Inflammatory macrophage treated with lipopolysaccharide for 4 hours (primary cell): ENCODE measurements around the gene ENKD1.

Experiments used
- DNase-seq: peaks from one replicate; pipeline ENCODE4 v3.0.0-alpha.2; 2020

The ENKD1 gene

DNA sequence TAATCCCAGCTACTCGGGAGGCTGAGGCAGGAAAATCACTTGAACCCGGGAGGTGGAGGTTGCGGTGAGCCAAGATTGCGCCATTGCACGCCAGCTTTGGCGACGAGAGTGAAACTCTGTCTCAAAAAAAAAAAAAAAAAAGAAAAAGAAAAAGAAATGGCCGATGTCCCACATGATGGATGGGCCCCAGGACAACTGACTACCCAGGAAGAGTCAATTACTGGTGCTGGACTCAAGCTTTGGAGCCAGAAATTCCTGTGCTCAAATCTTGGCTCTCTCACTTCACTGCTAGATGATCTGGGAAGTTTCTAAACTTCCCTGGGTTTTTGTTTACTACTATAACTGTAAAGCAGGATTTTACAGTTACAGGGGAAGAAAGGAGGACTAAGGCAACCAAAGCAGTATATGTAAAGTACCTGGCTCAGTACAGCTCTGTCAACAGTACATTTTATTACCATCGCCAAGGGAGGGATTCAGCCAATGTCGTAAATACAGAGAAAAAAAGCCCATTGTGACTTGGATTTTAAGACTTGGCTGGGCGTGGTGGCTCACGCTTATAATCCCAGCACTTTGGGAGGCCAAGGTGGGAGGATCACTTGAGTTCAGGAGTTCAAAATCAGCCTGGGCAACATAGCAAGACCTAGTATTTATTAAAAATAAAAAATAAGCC, 11.9 kb upstream of the ENKD1 start:
- DNase-seq = no peak

DNA sequence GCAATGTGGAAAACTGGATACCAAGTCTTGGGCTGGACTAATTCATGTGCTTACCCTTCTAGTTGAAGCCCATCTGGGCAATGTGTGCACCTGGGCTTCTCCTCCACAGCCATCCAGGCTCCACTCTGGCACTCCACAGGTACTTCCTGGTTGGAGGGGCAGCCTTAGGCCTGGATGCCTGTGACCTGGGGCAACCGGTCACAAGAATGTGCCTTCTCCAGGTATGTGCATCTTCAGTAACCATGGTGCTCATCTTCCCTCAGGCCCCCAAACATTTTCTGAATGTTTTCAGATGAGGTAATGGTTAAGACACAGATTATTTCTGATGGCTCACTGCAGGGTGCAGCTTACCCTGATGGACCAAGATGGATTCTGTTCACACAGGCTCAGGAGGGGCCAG, 11.2 kb upstream of the ENKD1 start:
- no peak for DNase-seq

- DNase-seq = no peak
Observed at GRCh38 chr16:67676939-67677338, 10.4 kb upstream of the ENKD1 start.

DNA sequence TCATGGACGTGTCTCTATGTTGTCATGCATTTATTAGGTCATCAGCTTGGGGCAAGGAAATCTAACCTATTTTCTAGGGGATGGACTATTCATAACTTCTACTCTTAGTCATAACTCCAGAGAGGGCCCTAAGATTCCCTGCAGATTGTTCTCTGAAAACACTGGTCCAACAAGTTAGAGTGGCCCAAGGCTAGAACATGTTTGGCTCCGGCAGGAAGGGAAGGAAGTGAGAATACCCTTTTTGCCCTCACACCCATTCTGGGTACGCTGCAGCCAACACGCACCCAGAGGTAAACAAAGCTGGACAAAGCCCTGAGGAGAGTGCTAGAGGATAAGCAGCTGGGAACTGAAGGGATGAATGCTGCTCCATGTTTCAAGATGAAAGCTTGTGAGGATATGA, 10.0 kb upstream of the ENKD1 start:
- DNase-seq = no peak

GRCh38 chr16:67675999-67676398, 9.4 kb upstream of the ENKD1 start:
- DNase-seq = no peak

GRCh38 chr16:67675579-67675935, 9.0 kb upstream of the ENKD1 start:
- DNase-seq = no peak

GRCh38 chr16:67674851-67675578, 8.5 kb upstream of the ENKD1 start:
- DNase-seq = no peak

- DNase-seq = peak; percentile 75
Observed at GRCh38 chr16:67673712-67674580, 7.4 kb upstream of the ENKD1 start.

GRCh38 chr16:67672739-67673662, 6.5 kb upstream of the ENKD1 start:
- DNase-seq = peak; percentile 73

DNA sequence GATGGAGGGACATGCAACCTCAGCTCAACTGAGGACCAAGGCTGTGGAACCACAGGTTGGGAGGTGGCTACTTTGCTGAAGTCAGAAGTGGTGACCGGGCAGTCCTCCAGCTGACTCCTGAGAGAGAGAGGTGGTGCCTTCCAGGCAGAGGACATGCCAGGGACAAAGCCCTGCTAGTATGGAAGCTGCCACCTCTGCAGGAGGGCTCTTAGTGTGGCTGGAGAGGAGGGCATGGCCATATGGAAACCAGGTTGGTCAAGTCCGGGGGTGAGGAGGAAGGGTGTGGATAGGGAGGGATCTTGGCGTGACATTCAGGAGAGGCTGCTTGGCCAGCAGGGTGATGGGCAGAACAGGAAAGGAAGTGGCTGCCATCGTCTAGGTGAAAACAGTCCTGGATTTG, 5.8 kb upstream of the ENKD1 start:
- DNase-seq = no peak

GRCh38 chr16:67669499-67670101, 3.0 kb upstream of the ENKD1 start:
- no peak for DNase-seq

- DNase-seq = no peak
Observed at GRCh38 chr16:67668495-67669157, 2.1 kb upstream of the ENKD1 start.

GRCh38 chr16:67667817-67668494, 1.4 kb upstream of the ENKD1 start:
- peak; percentile 87 for DNase-seq

GRCh38 chr16:67667453-67667816, 885 bp upstream of the ENKD1 start:
- no peak for DNase-seq

DNA sequence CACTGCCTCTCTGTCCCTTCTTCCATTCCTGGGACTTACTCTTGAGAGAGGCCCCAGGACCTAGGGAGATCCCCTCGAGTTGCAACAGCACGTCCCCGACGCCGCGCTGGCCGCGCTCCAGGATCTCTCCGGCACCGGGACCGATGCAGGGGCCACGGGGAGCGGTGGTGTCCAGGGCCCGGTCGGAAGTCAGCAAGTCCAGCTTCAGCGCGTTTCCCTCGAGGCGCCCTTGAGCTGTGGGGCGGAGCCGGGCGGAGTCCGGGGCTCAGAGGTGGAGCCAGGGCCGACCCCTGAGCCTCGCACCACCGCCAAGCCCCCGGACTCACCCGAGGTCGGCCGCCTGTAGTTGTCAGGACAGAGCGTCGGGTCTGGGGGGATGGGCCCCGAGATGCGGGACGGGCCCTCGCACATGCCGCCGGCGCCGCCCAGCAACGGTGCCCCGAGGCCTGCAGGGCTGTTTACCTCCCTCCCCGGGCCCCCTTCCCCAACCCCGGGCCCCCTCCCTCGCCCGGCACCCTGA, 458 bp downstream of the ENKD1 start:
- peak; percentile 27 for DNase-seq

- DNase-seq = no peak
Observed at GRCh38 chr16:67665598-67665997, 952 bp downstream of the ENKD1 start.

DNA sequence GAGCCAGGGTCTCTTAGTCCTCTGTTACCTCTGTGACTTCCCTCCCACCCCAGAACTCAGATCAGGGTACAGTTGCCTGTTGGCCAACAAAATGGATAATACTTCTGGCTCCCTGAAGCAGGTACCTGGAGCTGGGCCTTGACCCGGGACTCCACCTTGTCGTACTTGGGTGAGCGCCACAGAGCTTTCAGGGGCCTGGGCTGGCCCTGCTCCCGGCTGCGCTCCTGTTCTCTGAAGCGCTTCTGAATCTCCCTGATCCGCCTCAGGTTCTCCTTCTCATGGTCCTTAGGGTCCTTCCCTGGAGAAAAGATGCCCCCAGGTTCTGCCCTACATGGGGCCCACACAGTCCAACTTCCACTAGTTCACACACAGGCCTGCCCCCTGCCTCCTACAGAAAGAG, 1.7 kb downstream of the ENKD1 start:
- no peak for DNase-seq

DNA sequence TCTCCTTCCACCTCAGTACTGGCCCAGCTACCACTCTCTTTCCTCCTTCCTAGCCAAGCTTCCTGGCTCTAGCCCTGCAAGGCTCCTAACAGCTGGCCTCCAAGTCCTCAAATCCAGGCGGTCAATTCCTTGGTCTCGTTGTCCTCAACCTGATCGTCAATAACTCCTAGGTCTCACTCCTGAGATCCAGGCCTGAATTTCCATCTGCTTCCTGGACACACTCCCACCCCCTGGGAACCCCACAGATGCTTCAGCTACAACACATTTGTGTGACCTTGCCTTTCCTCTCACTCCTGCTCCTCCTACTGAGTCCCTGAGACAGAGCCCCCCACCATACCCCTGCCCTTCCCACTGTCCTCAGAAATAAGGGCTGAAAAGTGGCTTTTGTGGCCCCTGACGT, 2.3 kb downstream of the ENKD1 start:
- DNase-seq = no peak

- no peak for DNase-seq
Observed at GRCh38 chr16:67663877-67664222, 2.7 kb downstream of the ENKD1 start.

DNA sequence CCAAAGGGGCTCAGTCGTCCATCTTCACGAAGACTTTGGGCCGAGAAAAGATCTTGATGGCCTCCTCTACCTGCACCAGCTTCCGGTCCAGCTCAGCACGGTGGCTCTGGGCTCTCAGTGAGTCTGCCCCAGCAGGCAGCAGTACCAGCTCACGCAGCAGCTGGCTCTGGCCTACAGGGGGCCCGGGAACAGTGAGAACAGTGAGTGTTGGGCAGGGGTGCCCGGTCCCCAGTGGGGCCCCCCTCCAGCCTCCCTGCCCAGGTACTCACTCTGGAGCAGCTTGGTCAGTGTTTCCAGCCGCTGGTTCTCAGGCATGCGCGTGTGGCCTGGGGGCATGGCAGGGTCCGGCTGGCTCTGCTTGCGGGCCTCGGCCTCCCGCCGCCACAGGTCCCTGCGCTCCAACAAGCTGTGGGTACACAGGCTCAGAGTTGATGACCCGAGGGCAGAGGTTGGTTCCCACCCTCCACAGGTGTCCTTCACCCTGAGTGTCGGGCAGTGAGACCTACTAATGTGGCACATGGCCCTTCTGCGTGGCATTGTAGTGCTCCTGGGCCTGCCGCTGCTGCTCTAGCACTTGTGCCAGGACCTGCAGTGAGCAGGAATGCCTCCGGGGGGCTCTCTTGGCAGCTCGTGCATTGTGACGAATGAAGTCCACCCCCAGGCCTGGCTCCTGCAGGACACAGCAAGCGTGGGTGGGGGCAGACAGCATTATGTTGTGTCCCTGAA, 3.2 kb downstream of the ENKD1 start:
- peak; percentile 47 for DNase-seq
